OCI-LY3 (cell line): ENCODE results near the gene TSC22D1.

Experiments
- EZH2phosphoT487 ChIP-seq: fragments of 200-600 bp; shearing (Covaris generic); IDR thresholded peaks from 2 replicates; pipeline ENCODE4 v1.6.1; 2018; ENCODE audit warnings: antibody characterized with exemption, mixed run types, low read depth
- TF ChIP-seq, protein P1 (sequence below): fragments of 200-600, 300-600 bp; sonication (generic); IDR thresholded peaks from 2 replicates; pipeline ENCODE4 v1.5.1; 2014; ENCODE audit warnings: antibody characterized with exemption, low read length, low read depth

DNA sequence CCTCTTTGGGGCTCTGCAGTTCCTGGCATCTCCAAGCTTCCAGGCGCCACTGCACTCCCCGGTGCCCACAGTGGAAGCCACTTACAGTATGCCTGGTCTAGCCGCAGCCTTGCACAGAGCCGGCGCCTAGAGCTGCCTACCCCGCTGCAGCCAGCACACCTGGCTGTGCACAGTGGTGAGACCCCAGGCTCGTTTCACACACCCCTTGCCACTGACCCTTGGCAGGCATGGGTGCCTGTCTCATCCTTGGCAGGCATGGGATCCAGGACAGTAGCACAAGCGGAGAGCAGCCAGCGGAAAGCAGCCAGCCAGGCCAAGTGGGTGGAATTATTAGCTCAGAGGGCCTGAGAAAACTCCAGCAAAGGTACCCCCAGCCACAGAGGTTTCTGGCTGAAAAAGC lies 116.5 kb downstream of the TSC22D1 start:
- TF ChIP-seq, protein P1, sequence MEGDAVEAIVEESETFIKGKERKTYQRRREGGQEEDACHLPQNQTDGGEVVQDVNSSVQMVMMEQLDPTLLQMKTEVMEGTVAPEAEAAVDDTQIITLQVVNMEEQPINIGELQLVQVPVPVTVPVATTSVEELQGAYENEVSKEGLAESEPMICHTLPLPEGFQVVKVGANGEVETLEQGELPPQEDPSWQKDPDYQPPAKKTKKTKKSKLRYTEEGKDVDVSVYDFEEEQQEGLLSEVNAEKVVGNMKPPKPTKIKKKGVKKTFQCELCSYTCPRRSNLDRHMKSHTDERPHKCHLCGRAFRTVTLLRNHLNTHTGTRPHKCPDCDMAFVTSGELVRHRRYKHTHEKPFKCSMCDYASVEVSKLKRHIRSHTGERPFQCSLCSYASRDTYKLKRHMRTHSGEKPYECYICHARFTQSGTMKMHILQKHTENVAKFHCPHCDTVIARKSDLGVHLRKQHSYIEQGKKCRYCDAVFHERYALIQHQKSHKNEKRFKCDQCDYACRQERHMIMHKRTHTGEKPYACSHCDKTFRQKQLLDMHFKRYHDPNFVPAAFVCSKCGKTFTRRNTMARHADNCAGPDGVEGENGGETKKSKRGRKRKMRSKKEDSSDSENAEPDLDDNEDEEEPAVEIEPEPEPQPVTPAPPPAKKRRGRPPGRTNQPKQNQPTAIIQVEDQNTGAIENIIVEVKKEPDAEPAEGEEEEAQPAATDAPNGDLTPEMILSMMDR: no peak
- TF ChIP-seq EZH2phosphoT487: no peak
